ENCODE results near the gene SPATS2L.

DNA sequence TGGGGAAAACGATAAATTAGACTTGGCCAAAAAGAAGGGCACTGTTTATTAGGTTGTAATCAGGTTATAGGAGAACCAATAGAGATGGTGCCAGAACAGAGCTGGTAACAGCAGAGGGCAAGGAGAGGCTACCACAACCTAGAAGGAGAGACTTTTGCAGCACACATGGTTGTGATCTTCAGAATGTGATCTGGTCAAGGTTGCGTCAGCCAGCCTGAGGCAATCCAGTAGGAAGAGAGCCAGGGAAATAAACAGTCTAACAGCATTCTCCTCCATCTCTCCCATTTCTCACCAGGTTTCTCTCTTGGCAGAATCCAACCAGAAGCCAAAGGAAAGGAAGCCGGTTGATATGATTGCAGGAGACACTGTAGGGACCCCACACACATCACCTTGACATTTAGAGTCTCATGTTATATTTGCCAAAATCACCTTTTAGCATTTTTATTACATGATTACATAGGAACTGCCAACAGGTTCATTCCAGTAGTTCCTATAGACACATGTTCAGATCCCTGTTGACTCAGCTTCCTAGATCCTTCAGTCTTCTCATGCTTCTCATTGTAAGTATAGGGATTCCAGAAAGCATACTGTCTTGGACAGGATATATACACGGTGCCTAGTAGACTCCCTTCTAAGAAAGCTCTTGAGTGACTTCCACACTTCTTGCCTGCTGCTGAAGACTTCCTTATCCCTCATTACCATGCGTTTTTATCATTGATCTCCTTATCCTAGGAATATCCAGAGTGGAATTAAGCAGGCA, 17.6 kb upstream of the SPATS2L start:
- TF ChIP-seq, protein P1, sequence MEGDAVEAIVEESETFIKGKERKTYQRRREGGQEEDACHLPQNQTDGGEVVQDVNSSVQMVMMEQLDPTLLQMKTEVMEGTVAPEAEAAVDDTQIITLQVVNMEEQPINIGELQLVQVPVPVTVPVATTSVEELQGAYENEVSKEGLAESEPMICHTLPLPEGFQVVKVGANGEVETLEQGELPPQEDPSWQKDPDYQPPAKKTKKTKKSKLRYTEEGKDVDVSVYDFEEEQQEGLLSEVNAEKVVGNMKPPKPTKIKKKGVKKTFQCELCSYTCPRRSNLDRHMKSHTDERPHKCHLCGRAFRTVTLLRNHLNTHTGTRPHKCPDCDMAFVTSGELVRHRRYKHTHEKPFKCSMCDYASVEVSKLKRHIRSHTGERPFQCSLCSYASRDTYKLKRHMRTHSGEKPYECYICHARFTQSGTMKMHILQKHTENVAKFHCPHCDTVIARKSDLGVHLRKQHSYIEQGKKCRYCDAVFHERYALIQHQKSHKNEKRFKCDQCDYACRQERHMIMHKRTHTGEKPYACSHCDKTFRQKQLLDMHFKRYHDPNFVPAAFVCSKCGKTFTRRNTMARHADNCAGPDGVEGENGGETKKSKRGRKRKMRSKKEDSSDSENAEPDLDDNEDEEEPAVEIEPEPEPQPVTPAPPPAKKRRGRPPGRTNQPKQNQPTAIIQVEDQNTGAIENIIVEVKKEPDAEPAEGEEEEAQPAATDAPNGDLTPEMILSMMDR (IDR thresholded peaks at IDR 0.05), result no peak
- TF ChIP-seq POLR2A (IDR thresholded peaks at IDR 0.05) (no peak), POLR2AphosphoS5 (IDR thresholded peaks at IDR 0.05) (no peak)
